ENCODE results near the gene COX8A. TPM values are rescaled to one million over a fixed set of nuclear protein-coding genes. Genes with fewer than 3 reads are reported as not detected.

The COX8A gene
- polyA plus RNA-seq, 1 donor: 239 TPM

- DNase-seq (ENCODE audit: low read depth): no peak
Observed at GRCh38 chr11:64001484-64002420, 27.3 kb downstream of the COX8A start.

- no peak for DNase-seq (ENCODE audit: low read depth)
Observed at GRCh38 chr11:64003807-64004589, 29.6 kb downstream of the COX8A start.

- DNase-seq (ENCODE audit: low read depth): no peak
Observed at GRCh38 chr11:64004590-64004984, 30.2 kb downstream of the COX8A start.

- no peak for DNase-seq (ENCODE audit: low read depth)
Observed at GRCh38 chr11:64005691-64006090, 31.3 kb downstream of the COX8A start.

- DNase-seq (ENCODE audit: low read depth): no peak
Observed at GRCh38 chr11:64006398-64006797, 32.0 kb downstream of the COX8A start.

- DNase-seq (ENCODE audit: low read depth): no peak
Observed at GRCh38 chr11:64007160-64007628, 32.8 kb downstream of the COX8A start.

- no peak for DNase-seq (ENCODE audit: low read depth)
Observed at GRCh38 chr11:64007629-64008282, 33.3 kb downstream of the COX8A start.

GRCh38 chr11:64008283-64008913 is 34.0 kb downstream of the COX8A start:
- DNase-seq (ENCODE audit: low read depth): no peak

GRCh38 chr11:64008914-64009633 is 34.7 kb downstream of the COX8A start:
- DNase-seq (ENCODE audit: low read depth): no peak

- DNase-seq (ENCODE audit: low read depth): no peak
Observed at GRCh38 chr11:64009710-64010109, 35.3 kb downstream of the COX8A start.

- DNase-seq (ENCODE audit: low read depth): no peak
Observed at GRCh38 chr11:64010783-64011182, 36.4 kb downstream of the COX8A start.

GRCh38 chr11:64011371-64011770 is 37.0 kb downstream of the COX8A start:
- DNase-seq (ENCODE audit: low read depth): no peak

GRCh38 chr11:64013141-64013896 is 38.9 kb downstream of the COX8A start:
- no peak for DNase-seq (ENCODE audit: low read depth)

GRCh38 chr11:64014356-64014755 is 39.9 kb downstream of the COX8A start:
- no peak for DNase-seq (ENCODE audit: low read depth)

GRCh38 chr11:64015510-64015909 is 41.1 kb downstream of the COX8A start:
- no peak for DNase-seq (ENCODE audit: low read depth)

- no peak for DNase-seq (ENCODE audit: low read depth)
Observed at GRCh38 chr11:64015935-64016845, 41.8 kb downstream of the COX8A start.

- no peak for DNase-seq (ENCODE audit: low read depth)
Observed at GRCh38 chr11:64017945-64018224, 43.5 kb downstream of the COX8A start.

- no peak for DNase-seq (ENCODE audit: low read depth)
Observed at GRCh38 chr11:64018310-64018709, 43.9 kb downstream of the COX8A start.

All from forelimb muscle (tissue), 1 donor.